GM18520 (cell line): ENCODE measurements around the gene UBE2E1.

ENCODE experiments used
- ATAC-seq: cut with Tn5 transposase; IDR thresholded peaks from one replicate; pipeline ENCODE4 v1.9.1; 2021; ENCODE audit not compliant: unreplicated experiment

Gene UBE2E1

DNA sequence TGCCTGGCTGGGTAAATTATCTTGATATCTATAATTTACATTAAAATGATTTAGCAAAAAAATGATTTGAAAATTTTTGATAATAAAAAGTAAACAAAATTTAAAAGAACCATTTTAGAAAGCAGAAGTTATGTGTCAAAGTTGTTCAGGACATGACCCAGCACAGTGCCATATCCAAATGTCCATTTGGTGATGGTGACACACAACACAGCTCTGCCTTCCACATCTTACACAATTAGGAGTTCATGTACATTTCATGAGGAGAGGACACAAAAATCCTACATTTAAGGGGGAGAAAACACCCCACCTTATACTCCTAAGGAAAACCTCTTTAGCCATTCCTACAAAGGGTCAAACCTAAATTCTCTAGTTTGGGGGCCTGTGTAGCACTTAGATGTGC, 10.7 kb upstream of the UBE2E1 start:
- no peak for ATAC-seq

DNA sequence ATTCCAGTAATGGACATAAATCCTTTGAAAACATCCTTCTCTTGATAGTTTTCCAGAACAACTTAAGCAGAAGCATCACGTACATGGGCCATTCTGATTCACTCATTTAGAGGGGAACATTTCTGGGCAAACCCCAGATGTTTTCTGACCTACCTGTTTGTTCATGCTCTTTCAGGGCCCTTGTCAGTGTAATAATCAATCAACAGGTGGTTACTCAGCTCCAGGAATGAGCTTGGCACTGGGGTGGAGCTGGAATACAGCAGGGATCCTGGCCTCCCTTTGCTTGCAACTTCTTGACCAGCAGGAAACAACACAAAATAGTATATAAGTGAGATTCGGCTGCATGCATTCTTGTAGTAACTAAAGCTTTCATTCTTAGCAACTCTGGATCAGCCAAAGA, 9.2 kb upstream of the UBE2E1 start:
- no peak for ATAC-seq

DNA sequence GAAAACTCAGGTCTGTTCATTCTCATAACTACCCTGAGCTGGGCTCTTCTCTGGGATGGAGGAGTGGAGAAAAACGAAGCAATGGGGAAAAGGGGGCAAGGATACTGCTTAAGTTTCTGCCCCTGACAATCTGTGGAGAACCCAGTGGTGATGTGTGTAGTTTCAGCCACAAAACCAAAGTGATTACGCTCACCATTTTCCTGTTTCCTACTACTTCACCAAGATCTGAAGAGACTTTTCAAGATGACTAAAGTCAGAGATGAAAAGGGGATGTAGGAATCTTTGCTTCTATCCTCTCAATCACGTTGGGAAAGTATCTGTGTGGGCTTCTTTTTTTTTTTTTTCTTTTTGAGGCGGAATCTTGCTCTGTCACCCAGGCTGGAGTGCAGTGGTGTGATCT, 8.3 kb upstream of the UBE2E1 start:
- ATAC-seq: peak; percentile 43

DNA sequence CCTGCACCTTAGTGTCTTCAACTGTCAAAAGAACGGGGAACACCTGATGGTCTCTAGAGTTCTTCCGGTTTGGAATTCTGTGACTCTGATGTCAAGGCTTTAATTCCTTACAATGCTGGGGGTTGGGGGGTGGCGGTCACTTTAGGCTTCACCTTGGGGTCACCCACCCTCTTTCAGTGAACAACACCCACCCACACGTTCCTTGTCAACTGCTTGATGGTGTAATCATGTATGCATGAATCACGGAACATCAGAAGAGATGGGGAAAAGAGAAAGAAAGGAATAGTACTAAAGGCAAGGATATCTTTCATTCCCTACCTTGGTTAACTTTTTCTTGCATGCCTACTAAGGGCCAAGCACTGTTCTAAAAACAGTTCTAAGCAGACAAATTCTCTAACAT, 7.3 kb upstream of the UBE2E1 start:
- ATAC-seq: no peak

DNA sequence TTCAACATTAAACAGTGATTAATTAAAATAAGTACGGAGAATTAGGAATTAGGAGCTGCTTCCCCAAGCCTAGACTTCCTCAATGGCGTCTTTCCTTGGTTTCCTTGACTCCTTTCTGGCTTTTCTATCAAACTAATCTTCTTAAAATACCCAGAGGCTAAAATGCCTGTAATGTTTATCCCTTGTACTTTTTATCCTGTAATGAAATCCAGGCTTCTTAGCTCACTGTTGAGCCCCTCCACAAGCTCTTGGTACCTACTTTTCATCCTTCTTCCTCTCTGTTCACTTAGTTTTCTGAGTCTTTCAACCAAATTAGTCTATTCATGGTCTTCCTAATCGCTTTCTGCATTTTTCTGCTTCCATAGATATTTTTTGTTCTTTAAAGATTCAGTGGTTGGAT, 6.9 kb upstream of the UBE2E1 start:
- no peak for ATAC-seq

DNA sequence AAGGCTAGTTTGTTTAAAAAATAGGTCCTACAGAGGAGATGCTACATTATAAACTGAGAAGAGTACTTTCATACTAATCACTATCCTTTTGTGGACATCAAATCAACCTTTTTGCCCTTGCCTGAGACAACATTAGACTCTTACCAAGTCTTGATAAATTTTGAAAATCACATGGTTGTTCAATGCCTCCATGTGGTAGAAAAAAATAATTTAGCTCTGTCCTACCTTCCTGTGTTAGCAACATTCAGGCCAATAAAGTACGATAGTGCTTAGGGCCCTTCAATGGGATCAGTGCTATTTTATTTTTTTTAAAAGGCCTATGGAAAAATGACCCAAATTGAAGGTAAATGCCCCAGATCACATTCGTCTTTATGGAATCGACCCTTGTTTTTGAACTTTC, 5.0 kb upstream of the UBE2E1 start:
- ATAC-seq: no peak

DNA sequence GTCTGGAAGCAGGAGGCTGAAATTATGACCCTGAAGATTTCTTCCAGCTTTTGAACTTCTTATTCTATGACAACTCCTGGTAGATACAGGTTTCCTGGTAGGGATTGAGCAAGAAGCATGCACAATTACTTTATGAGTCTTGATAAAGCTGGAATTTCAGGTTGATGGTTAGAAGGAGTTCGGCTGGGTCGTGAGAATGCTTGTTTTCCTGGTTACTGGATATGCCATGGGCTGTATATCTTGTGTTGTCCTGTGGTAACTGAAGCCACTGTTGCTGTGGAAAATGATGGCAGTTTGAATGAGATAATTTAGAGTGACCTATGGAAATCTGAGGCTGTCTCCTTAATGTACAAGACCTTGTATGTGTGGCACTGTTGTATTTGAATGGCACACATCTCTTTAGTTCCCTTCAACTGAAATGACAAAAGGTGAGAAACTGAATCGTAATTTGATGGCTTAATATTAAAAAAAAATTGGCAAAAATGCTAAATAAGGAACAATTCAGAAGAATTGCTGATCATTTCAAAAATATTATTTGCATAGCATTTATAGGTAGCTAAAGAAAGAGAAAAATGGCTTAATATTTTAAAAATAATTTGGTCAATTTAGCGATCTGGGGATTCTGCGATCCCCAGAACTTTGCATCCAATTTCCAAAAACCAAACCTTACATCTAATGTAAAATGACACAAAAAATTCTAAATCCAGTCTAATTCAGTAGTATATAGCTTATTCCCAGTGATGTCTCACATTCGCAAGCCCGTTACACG, 1.1 kb upstream of the UBE2E1 start:
- no peak for ATAC-seq

DNA sequence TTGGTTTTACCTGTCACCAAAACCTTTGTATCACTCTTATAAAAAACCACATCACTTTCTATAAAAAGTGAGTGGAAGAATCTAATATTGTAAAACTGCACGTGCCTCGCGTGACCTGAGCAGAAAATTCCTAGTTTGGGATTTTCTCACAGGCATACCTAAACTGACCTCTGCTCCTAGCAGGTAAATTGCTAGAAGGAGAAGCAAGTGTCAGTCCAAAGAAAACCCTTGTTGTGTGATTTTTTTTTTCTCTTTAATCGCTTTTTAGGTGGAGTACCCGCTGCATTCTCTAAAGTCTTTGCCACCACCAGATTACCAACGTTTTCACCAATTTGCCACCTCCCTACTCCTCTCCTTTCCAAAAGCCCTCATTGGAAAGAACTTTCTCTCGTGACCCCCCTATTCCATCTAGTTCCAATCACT, 534 bp upstream of the UBE2E1 start:
- no peak for ATAC-seq

DNA sequence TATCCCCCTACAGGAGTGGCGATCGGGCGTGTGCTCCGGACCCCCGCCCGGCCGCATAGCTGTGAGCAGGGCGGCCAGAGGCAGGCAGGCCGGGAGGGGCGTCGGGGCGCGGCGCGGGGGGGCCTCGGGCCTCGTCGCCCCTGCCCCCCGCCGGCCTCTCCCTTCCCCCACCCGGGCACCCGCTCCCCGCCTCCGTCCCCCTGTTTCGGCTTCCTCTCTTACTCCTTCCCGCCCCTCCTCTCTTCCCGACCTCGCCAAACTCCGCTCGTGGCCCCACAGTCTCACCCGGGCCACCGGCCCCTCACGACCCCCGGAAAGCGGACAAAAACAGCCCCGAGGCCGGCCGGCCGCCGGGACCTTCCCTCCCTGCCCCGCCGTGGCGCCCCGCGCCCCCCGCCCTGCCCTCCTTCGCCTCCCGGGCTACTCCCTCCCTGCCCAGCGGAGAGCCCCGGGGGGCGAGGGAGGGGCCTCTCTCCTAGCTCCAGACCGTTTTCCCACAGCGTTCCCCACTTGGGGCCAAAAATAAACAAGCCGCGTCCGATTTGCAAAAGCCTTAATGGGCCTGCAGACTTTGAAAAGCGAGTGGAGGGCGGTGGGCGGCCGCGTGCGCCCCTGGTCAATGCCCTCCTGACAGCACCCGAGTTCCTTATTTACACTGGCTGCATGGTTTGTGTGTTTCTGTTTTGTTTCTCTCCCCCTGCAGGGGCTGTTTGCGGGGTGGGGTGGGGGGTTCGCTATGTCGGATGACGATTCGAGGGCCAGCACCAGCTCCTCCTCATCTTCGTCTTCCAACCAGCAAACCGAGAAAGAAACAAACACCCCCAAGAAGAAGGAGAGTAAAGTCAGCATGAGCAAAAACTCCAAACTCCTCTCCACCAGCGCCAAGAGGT, 1.0 kb downstream of the UBE2E1 start:
- ATAC-seq: no peak

DNA sequence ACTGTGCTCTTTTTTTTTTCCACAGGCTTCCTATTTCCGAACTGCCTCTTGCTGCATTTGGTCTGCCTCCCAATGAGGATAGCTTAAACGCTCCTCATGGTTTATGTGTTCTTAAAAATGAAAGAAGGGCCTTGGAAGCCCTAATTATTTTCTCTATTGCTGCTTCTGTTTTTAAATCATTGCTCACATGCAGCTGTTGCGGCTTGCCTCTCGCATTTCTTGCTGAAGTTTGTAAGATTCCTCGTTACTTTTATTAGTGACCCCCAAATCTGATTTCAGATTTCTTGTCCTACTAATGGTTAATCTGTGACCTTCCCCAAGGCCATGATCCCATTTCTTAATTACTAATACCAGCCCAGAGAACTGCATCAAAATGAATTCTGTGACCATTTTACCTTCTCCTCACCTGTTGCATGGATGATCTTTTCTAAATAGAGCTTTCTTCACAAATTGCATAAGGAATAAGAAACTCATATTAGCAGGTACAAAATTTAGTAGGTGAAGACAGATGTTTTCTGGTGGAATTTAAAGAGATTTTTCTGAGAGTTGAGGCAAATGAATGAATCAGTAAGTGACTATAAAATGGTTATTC, 1.8 kb downstream of the UBE2E1 start:
- ATAC-seq: no peak

DNA sequence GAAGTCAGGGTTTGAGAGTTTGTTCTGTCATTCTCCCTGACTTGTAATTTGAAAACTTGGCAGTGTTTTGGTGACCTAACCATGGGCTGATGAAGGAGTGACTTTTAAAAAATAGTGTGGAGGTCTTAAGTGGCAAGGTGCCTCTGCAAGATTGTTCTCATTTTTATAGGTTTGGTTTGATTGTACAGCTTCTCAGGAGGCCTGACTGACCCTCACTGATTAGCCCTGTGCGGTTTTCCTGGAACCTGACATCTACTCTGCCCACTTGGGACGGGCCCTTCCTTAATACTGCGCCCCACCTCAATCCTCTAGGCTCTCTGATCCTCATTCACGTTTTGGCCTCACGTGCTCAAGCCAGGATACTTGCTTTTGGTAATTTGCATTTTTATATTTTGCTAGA, 2.8 kb downstream of the UBE2E1 start:
- no peak for ATAC-seq

DNA sequence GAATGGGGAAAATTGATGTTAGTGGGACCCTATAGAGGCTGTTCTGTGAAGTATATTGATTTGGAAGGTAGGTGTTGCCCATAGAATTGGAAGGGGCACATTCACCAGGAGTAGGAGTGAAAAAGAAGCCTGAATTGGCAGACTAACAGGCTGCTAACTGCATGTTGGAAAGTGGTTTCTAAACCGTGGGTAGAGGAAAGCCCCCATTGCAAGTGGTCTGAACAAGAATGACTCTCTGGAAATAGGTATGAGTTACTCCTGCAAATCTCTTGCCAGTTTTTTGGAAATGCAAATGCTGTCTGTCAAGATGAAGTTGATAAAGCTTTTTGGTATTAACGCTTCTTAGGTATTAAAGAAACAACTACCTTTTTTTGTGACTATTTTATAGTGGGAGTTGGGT, 3.5 kb downstream of the UBE2E1 start:
- no peak for ATAC-seq

DNA sequence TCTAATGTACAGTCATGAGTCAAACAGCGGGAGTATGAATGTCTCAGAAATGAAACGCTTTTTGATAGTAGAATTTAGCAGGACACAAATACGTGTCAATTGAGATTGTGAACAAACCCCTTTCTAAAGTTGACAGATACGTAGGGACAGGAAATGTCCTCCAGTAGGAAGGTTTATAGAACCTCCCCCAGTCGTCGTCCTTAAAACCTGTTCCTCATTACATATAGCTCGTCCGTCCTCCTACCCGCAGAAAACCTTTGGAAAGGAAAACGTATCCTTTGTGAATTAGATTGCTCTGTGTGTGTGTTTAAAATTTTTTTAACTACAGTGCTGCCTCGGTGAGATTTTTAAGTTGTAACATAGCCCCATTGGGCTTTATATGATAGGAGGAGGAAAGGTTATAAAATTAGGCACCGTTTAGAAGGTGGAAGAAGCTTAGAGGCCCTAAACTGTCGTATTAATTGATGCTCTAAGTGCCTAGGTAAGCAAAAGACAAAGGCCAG, 4.1 kb downstream of the UBE2E1 start:
- ATAC-seq: no peak

DNA sequence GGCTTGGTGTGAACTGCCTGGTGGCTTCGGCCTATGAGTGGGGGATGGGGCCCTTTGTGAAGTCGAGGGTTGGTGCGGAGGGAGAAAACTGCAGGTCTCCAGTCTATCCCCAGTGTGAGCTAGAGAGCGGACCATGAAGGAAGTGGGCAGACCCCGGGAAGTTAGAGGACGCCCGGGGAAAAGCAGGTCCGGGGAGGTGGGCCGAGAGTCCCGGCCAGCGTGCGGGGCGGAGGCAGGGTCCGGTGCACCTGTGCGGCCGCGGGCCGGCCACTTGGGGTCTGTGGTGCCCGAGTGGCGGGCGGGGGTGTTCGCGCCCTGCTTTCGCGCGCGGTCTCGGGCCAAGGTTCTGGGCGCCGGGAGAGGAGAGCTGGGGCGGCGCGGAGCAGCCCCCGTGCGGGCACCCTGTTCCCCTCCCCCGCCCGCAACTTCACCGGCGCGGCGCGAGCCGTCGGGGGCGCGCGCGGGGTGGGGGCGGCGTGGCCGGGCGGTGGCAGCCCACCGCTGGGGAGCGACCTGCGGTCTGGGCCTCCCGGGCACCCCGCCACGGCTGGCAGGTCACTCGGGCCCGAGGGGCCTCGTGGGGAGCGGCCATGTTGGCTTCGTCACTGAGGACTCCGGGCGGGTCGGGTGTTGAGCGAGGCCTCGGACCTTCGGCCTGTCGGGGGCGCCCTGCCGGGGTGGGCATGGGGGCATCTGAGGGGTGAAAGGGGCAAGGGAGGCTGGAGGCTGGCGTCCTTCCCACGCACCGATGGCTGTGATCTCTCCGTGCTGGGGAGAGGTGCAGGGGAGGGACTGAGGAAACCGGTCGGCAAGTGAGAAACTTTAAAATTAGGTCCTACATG, 4.8 kb downstream of the UBE2E1 start:
- ATAC-seq: no peak

DNA sequence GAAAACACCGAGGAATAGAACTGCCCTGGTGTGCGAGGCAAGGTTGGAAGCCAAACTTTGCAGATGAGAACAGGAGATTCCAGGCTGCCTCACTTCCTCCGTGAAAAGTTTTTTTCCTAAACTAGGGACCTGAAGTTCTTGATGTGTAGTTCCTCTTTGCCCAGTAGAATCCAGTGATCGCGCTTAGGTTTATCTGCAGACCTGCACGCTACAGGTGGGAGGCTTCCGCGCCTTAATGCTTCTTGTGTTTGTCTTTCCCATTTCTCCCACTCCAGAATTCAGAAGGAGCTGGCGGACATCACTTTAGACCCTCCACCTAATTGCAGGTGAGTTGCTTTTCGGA, 5.4 kb downstream of the UBE2E1 start:
- ATAC-seq: no peak

DNA sequence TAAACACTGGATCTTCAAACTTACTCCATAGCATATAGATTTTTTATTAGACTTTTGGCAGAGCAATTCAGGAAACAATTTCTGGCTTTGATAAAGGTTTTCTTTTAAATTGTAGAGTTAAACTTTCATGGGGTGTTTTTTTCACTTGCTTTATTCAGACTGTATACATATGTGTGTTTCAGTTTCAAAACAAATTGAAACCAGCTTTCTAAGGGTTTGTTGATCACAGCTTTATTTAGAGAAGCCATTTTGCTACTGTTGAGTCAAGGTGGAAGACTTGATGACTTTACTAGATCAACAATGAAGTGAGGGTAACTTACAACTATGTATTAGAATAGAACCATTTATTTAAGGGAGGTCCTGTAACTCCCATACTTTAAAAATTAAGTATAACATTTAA, 6.2 kb downstream of the UBE2E1 start:
- ATAC-seq: peak; percentile 68

DNA sequence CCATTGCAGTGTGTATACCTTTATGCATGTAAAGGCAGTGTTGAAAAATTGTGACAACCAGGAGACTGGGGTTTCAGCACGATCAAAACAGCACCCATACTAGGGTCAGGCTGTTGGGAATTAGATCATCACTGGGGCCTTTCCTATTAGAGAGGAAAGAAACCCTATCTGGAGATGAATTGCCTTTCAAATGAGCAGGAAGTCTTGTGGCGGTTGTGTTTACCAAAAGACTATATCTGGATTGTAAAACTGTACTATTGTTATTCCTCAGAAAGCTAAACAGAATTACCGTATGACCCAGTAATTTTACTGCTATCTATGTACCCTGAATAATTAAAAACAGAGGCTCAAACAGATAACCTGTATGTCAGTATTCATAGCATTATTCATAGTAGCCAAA, 10.1 kb downstream of the UBE2E1 start:
- no peak for ATAC-seq

DNA sequence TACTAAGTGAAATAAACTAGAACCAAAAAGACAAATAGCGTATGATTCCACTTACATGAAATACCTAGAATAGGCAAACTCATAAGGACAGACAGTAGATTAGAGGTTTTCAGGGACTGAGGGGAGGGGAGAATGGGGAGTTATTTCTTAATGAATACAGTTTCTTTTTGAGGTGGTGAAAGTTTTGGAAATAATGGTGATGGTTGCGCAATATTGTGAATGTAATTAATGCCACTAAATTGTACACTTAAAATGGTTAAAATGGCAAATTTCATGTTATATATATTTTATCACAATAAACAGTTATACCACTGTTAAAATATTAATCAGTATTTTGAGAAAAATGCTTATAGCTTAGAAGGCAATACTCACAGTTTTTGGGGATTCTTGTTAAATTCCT, 11.0 kb downstream of the UBE2E1 start:
- no peak for ATAC-seq

DNA sequence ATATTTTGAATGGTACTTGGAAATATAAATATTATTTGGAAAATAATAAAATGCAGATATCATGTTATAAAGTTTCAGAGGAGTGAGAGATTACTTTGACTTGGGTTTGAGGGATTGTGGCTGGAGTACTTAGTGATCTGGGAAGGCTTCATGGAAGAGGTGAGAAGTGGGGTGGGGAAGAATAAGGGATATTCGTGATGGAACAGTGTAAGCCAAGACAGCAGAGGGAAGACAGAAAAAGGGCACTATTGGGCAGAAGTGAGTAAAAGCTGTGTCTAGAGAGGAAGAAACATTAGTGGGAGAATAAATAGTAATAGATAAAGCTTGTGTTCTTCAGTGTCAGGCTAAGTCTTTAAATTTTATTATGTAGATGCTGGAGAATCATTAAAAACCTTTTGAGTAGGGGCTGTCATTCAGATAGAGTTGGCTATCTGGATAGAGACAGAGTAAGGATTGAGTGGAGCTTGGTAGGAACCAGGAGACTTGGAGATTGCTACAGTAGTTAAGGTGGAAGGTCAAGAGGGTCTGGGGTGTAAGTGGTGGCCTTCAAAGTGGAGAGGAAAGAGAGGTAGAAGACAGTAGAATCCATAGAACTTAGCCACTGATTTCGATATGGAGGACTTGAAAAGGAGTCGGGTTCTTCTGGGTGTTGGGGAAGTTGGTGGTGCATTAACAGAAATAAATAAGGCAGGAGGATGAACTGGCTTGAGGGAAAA, 11.9 kb downstream of the UBE2E1 start:
- no peak for ATAC-seq

DNA sequence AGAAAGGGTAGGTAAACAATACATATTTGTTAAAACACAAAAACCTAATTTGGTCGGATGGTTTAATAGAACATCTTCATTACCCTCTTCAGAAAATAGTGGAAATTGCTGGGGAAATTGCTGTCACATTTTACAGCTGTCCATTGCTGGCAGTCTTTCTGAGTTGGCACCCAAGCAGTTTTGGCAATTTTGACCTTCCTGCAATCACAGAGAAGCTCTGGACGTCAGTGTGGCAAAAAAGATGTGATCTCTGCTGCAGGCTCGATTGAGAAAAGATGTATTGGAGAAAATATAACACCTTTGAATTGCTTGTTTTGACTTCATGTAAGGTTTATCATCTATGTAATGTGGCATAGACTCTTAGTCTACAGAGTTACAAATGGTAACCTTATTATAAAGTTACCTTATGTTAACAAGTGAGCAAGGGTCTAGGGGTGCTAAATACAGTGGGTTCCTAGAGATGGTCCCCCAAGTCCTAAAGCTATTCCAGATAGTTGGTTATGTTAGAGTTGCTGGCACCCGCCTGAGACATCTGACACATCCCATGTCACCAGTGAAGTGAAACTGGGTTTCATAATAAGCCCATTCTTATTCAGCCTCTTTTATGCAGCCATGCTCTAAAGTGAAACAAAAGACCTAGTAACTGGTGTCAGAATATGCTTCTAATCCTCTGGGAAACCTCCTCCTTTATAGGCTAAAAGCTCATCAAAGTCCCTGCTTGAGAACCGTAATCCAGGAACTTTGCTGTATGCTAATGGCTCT, 14.0 kb downstream of the UBE2E1 start:
- peak; percentile 37 for ATAC-seq
